HFFc6 (cell line): ENCODE measurements around the gene GRIP1. TPM values are rescaled to one million over a fixed set of nuclear protein-coding genes. Genes with fewer than 3 reads are reported as not detected.

ENCODE experiments used
- DNase-seq: peaks from one replicate; pipeline ENCODE4 v3.0.0-alpha.2; 2018
- H3K27ac Mint-ChIP-seq: 2 replicates; pipeline ENCODE4 v1.8.0; 2020; ENCODE audit warnings: mild to moderate bottlenecking, mixed read lengths
- H3K27me3 Mint-ChIP-seq: 2 replicates; pipeline ENCODE4 v1.8.0; 2021; ENCODE audit warnings: mild to moderate bottlenecking, moderate library complexity, mixed read lengths; ENCODE audit not compliant: insufficient read depth
- H3K36me3 Mint-ChIP-seq: 2 replicates; pipeline ENCODE4 v1.8.0; 2021; ENCODE audit warnings: low read depth, mixed read lengths
- H3K4me1 Mint-ChIP-seq: 2 replicates; pipeline ENCODE4 v1.8.0; 2020; ENCODE audit warnings: low read depth, mixed read lengths
- H3K4me3 Mint-ChIP-seq: 2 replicates; pipeline ENCODE4 v1.8.0; 2020; ENCODE audit warnings: mild to moderate bottlenecking, moderate library complexity, mixed read lengths
- H3K9me3 Mint-ChIP-seq: 2 replicates; pipeline ENCODE4 v1.8.0; 2020; ENCODE audit warnings: mild to moderate bottlenecking, mixed read lengths
- CTCF ChIP-seq: fragments of 200-600 bp; sonication (generic); IDR thresholded peaks from 2 replicates; pipeline ENCODE4 v1.5.0; 2021; ENCODE audit warnings: antibody characterized with exemption, mild to moderate bottlenecking
- total RNA-seq, 6 experiments: library from RNA; stranded (reverse); fragmentation: NEBNext Ultra II Directional; extraction: Animal tissue kit (Norgen Biotek cat#: 25700); gene quantifications; 2 replicates in 1 of 6; 3 replicates in 5 of 6; pipeline ENCODE4 v1.2.3, GENCODE V29; 2021

GRIP1 gene
- total RNA-seq, 6 experiments from 2014 or later: 0.31 to 0.60 TPM; not detected in 4

GRCh38 chr12:66417217-66417616 is 261.7 kb downstream of the GRIP1 start:
- H3K27me3 Mint-ChIP-seq: peaks cover 1% of the 10 kb centered on the region
- H3K27ac Mint-ChIP-seq: no peak overlapping the region
- no peak for TF ChIP-seq CTCF
- H3K9me3 Mint-ChIP-seq: peaks cover 4% of the 10 kb centered on the region; the same call in 1 of the 2 replicates
- H3K4me1 Mint-ChIP-seq: no peaks in the 10 kb centered on the region
- DNase-seq: no peak
- H3K36me3 Mint-ChIP-seq: no peaks in the 10 kb centered on the region
- H3K4me3 Mint-ChIP-seq: no peak overlapping the region

- Mint-ChIP-seq H3K9me3 (peaks cover 4% of the 10 kb centered on the region; the same call in 1 of the 2 replicates), H3K27ac (no peak overlapping the region)
- TF ChIP-seq CTCF: peak; percentile 91
These were observed 269.5 kb downstream of the GRIP1 start for GRCh38 chr12:66409195-66409871.

GRCh38 chr12:66405395-66405794 is 273.5 kb downstream of the GRIP1 start:
- no peaks in the 10 kb centered on the region for H3K9me3 Mint-ChIP-seq
- peak; percentile 33 for DNase-seq
- H3K36me3 Mint-ChIP-seq: no peaks in the 10 kb centered on the region

More at GRCh38 chr12:66409195-66409871, 269.5 kb downstream of the GRIP1 start:
- no peak overlapping the region for H3K4me3 Mint-ChIP-seq
- H3K36me3 Mint-ChIP-seq: no peaks in the 10 kb centered on the region
- H3K4me1 Mint-ChIP-seq: peaks cover 39% of the 10 kb centered on the region
- peak; percentile 42 for DNase-seq
- H3K27me3 Mint-ChIP-seq: peaks cover 3% of the 10 kb centered on the region

GRCh38 chr12:66403746-66404145 is 275.1 kb downstream of the GRIP1 start:
- H3K4me1 Mint-ChIP-seq: peaks cover 45% of the 10 kb centered on the region
- no peaks in the 10 kb centered on the region for H3K9me3 Mint-ChIP-seq
- H3K4me3 Mint-ChIP-seq: no peak overlapping the region
- H3K27me3 Mint-ChIP-seq: peaks cover 2% of the 10 kb centered on the region; the same call in 1 of the 2 replicates
- TF ChIP-seq CTCF: no peak
- no peak for DNase-seq
- no peak overlapping the region for H3K27ac Mint-ChIP-seq
- no peaks in the 10 kb centered on the region for H3K36me3 Mint-ChIP-seq

More at GRCh38 chr12:66405395-66405794, 273.5 kb downstream of the GRIP1 start:
- H3K4me3 Mint-ChIP-seq: no peak overlapping the region
- peak overlapping the region; percentile 69; the same call in 1 of the 2 replicates for H3K27ac Mint-ChIP-seq
- no peak for TF ChIP-seq CTCF
- peaks cover 2% of the 10 kb centered on the region; the same call in 1 of the 2 replicates for H3K27me3 Mint-ChIP-seq
- H3K4me1 Mint-ChIP-seq: peaks cover 49% of the 10 kb centered on the region

GRCh38 chr12:66399911-66400306 is 279.0 kb downstream of the GRIP1 start:
- Mint-ChIP-seq H3K27ac (no peak overlapping the region), H3K4me1 (peaks cover 34% of the 10 kb centered on the region), H3K9me3 (no peaks in the 10 kb centered on the region), H3K27me3 (peaks cover 2% of the 10 kb centered on the region; the same call in 1 of the 2 replicates), H3K36me3 (no peaks in the 10 kb centered on the region), H3K4me3 (no peak overlapping the region)
- no peak for DNase-seq
- TF ChIP-seq CTCF: no peak
